HG02623 (cell line): ENCODE data around the gene BTF3L4.
"Not testable (repeated sequence)": the region's sequence is repeated elsewhere in the genome, so short reads cannot be mapped to it uniquely, and the experiment has no call there.

Experiments
- ATAC-seq: cut with Tn5 transposase; IDR thresholded peaks from one replicate; pipeline ENCODE4 v1.9.1; 2021; ENCODE audit warnings: moderate library complexity; ENCODE audit not compliant: unreplicated experiment

BTF3L4 gene

DNA sequence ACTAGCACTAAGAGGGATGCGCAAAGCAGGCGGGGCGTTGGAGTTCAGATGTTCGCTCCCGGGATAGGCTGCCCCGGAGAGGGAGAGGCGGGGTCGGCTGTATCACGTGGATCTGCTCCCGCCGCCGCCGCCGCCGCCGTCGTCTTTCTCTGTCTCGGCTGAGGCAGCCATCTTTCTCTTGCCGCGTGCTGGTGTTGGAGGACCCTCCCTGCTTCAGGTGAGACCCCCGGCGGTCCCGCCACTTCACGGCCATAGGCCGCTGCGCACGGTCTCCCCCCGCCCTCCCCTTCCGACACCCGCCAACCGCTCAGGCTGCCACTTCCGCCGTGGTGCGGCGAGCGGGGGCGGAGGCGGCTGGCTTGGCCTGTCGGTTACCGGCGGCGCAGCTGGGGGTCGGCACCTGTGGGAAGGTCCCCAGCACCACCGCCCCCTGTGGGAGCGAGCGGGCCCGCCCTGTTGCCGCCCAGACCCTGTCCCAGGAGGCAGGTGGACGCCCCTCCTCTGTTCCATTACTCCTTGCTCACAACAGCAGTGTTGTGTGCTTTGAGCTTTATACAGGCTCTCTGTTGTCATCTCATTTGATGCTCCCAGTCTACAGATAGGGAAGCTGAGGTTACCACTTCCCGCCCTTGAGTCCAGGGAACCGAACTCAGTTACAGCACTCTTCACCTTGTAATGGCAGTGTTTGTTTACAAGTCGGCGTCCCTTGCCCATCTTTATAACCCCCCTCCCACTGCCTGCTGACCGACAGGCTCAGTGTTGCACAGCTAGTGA is at the start of gene BTF3L4:
Gene BTF3L4 (plus strand): TSS at position 133 of the 774 bp plus-strand sequence. CDS start 3,553 bp downstream, outside the sequence.
- peak; percentile 78 for ATAC-seq

DNA sequence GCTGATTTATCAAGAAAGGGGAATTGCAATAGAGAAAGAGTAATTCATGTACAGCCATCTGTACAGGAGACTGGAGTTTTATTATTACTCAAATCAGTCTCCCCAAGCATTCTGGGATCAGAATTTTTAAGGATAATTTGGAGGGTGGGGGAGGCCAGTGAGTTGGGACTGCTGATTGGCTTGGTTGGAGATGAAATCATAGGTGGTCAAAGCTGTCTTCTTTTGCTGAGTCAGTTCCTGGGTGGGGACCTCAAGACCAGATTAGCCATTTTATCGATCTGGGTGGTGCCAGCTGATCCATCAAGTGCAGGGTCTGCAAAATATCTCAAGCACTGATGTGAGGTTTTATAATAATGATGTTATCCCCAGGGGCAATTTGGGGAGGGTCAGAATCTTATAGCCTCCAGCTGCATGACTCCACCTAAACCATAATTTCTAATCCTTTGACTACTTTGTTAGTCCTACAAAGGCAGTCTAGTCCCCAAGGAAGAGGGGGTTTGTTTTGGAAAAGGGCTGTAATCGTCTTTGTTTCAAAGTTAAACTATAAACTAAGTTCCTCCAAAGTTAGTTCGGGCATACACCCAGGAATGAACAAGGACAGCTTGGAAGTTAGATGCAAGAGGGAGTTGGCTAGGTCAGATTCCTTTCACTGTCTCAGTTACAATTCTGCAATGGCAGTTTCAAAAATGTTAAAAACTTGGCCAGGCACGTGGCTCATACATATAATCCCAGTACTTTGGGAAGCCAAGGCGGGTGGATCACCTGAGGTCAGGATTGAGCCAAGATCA is 48.7 kb upstream of the BTF3L4 start:
- ATAC-seq: no peak

- ATAC-seq: no peak
These were observed 47.9 kb upstream of the BTF3L4 start for GRCh38 chr1:52008071-52008809.

GRCh38 chr1:52022133-52022532 is 34.0 kb upstream of the BTF3L4 start:
- ATAC-seq: no peak

- ATAC-seq: no peak
These were observed 29.8 kb upstream of the BTF3L4 start for GRCh38 chr1:52026278-52026677.

DNA sequence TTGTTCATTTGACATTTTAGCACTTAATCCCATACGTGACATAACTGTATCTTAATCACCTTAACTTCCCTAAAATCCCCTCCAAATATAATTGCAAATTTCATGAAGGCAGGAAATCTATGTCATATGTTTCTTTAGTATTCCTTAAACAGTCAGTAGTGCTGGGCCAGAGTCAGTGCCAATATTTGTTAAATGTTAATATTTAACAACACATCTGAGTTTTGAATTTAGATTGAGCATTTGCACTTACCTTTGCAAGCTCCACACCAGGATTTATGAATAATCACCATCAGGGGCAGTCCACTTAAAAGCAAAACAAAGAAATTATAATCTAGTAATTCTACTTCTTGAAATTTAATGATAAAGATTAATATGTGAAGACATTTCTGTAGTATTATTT is 27.8 kb upstream of the BTF3L4 start:
- ATAC-seq: no peak

DNA sequence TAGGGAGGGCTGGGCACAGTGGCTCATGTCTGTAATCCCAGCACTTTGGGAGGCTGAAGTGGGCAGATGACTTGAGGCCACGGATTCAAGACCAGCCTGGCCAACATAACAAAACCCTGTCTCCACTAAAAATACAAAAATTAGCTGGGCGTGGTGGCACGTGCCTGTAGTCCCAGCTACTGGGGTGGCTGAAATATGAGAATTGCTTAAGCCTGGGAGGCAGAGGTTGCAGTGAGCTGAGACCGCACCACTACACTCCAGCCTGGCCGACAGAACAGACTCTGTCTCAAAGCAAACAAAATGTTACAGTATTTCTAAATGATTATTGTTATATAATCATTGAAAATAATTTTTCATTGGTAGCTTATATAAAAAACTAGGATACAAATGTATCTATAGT is 27.3 kb upstream of the BTF3L4 start:
- not testable (repeated sequence) for ATAC-seq

DNA sequence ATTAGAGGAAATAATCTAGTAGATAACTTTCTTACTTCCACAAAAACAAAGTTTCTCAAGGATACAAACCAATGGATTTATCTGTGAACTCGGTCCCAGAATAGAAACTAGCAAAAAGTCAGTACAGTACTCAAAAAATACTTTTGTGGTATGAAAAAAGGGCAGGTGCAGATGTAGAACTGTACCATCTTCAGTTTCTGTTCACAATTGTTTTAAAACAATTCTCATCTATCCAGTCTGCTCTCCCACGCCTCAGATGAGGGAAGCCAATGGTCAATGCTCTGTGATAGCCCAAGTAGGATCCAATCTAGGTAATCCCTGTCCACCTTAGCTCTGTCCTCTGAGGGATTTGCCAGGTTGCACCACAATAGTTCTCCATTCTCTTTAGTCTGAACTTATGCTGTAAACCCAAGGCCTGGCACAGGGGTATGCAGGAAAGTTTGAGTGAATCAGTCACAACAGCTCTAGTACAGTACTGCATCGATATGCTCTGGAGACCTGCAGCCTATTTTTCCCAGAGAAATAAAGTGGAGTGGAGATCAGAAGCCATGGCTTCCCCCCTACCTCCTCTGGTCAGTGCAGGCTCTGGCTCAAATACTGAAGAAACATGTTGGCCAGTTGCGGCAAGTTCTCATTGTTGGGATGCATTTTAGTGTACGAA is 23.8 kb upstream of the BTF3L4 start:
- ATAC-seq: peak; percentile 33

- no peak for ATAC-seq
These were observed 23.3 kb upstream of the BTF3L4 start for GRCh38 chr1:52032785-52033131.

DNA sequence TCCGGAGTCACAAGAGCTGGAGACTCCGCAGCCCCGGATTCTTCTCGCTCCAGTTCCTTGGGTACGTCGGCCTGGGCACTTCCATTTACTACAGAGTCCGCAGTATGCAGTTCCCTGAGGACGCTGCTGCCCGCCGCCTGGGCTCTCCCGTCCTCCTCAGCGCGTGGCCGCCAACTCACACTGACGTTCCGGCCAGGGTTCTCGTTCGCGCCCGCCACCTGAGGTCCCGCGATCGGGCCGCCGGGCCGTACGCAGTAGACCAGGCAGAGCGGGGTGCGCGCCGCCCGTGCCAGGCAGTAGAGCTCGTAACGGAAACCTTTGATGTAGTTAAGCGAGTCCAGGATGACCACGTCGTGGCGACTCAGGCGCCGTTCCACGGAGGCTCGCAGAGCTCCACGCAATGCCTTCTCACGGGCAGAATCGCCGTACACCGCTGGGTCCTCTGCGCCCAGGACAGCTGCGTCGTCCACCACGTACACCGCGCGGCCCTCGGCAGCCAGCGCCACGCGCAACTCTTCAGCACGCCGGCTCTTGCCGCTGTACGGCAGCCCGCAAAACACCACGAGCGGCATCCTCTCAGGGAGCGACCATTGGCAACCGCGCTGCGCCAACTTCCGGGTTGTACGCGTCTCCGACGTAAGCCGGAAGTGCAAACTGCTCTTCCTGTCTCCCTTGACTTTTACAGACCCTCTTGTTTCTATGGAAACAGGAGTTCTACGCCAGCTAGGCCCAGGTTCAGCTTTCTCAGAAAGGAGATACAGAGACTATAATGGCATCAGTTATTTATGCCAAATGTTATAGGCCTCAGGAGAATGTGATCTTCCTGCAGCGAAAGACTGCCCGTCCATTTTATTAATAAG is 22.7 kb upstream of the BTF3L4 start, which contains the start of gene KTI12:
Gene KTI12 (minus strand): TSS at position 621 of the 860 bp plus-strand sequence. CDS start 49 bp downstream, at position 572.
- ATAC-seq: peak; percentile 84

GRCh38 chr1:52034050-52034384 is 22.1 kb upstream of the BTF3L4 start:
- ATAC-seq: no peak

DNA sequence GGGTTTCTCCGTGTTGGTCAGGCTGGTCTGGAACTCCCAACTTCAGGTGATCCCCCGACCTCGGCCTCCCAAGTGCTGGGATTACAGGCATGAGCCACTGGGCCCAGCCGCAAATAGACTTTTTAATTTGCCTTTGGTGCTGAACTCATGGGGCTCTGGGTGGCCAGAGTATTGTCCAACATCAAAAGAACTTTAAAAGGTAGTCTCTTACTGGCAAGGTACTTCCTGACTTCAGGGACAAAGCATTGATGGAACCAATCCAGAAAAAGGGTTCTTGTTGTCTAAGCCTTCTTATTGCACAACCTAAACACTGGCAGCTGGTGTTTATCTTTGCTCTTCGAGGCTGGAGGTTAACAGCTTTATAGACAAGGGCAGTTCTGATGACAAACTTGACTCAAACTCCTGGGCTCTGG is 18.7 kb upstream of the BTF3L4 start:
- no peak for ATAC-seq

- ATAC-seq: no peak
These were observed 18.2 kb upstream of the BTF3L4 start for GRCh38 chr1:52037909-52038308.

DNA sequence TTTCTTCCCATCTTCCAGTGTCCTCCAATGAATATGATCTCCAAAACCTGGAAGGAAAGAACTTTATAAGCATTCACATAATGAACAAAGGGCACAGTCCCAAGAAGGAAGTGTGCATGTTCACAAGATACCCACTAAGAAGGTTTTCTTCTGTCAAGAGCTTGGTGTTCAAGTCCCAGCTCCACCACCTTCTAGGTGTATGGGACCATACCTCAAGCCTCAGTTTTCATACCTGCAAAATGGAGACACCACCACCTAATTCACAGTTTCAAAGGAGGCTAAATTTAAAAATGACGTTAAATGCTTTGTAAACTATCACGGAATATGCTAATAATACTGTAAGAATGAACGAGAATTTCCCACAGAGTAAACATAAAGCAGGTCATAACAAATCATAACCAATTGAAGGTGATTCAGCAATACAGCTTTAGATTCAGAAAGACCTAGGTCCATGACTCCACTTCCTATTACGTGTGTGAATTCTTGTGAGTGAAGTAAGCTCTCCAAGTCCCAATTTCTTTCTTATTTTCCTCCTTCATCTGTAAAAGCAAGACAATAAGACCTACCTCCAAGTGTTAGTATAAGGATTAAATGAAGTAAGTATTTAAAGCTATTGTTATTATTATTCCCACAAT is 14.4 kb upstream of the BTF3L4 start:
- no peak for ATAC-seq

DNA sequence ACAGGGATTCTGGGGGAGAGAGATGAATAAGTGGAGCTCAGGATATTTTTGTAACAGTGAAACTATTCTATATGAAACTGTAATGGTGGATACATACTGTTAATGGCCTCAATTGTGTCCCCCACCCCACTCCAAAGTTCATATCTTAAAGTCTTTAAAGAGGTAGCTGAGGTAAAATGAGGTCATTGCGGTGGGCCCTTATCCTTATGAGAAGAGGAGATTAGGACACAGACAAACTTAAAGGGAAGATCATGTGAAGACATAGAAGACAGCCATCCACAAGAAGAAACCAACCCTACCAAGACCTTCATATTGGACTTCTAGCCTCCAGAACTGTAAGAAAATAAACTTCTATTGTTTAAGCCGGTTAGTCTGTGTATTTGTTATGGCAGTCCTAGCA is 10.9 kb upstream of the BTF3L4 start:
- no peak for ATAC-seq

DNA sequence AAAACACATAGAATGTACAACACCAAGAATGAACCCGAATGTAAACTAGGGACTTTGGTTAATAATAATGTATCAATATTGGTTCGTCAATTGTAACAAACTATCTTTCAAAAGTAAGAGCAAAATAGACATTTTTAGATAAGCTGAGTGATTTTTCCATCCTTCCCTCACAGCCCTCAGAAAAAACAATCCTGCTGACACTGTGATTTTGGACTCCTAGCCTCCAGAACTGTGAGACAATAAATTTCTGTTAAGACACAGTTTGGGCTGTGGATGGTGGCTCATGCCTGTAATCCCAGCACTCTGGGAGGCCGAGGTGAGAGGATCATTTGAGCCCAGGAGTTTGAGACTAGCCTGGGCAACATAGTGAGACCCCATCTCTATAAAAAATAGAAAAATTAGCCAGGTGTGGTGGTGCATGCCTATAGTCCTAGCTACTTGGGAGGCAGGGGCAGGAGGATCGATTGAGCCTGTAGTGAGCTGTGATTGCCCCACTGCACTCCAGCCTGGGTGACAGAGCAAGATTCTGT is 10.4 kb upstream of the BTF3L4 start:
- not testable (repeated sequence) for ATAC-seq

GRCh38 chr1:52049337-52049736 is 6.8 kb upstream of the BTF3L4 start:
- ATAC-seq: not testable (repeated sequence)

- ATAC-seq: no peak
These were observed 2.2 kb upstream of the BTF3L4 start for GRCh38 chr1:52053862-52054261.

GRCh38 chr1:52054496-52055065 is 1.5 kb upstream of the BTF3L4 start:
- no peak for ATAC-seq
